ENCODE measurements around the gene BRCA1. TPM values are rescaled to one million over a fixed set of nuclear protein-coding genes. Genes with fewer than 3 reads are reported as not detected.

BRCA1 gene
- total RNA-seq, 4 donors from 2014 or later: 1.2 to 30.7 (median 15.4) TPM

DNA sequence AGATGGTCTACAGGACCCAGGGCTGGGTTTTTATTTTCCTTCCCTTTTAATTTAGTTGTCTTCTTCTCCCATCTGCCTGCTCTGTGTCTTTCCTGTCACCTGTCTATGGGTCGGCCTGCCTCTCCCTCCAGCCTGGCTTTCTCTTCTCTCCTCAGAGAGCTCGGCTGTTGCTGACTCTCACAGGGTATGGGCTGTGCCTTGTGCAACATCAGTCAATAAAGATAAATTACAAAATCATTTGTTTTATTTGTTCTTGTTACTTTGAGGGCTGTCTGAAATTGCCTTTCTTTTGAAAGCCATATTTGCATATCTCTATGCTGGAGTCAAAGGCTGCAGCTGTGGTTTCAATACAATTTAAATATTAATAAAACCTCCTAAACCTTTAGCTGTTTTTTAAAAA, 84.5 kb downstream of the BRCA1 start:
- no peaks in the 10 kb centered on the region for H3K36me3 ChIP-seq
- H3K27me3 ChIP-seq: no peaks in the 10 kb centered on the region

DNA sequence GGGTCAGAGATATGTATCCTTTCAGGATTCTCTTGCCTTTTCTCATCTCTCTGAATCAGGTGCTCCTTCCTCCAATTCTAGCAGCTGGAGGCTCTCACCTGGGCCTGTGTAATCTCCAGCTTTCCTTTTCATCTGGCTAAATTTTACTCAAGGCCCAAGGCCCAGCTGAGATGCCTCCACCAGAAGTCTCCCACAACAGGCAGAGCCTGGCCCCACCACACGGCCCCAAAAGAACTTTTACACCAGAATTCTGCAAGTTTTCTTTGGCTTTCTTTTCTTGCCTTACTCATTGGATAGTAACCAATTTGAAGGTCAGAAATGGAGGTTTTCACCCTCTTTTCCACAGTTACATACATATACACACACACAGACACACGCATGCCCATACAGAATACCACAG, 85.5 kb downstream of the BRCA1 start:
- H3K4me3 ChIP-seq: no peak overlapping the region
- no peaks in the 10 kb centered on the region for H3K9me3 ChIP-seq
- no peak for DNase-seq
- no peaks in the 10 kb centered on the region for H3K27me3 ChIP-seq
- H3K4me1 ChIP-seq: no peaks in the 10 kb centered on the region
- no peak overlapping the region for H3K27ac ChIP-seq
- intact Hi-C loops (cut with DNase I; ENCODE audit: low total_unique reads): no loop called here
- no peaks in the 10 kb centered on the region for H3K36me3 ChIP-seq
- TF ChIP-seq POLR2A (IDR thresholded peaks at IDR 0.05): no peak
- TF ChIP-seq, protein P1, sequence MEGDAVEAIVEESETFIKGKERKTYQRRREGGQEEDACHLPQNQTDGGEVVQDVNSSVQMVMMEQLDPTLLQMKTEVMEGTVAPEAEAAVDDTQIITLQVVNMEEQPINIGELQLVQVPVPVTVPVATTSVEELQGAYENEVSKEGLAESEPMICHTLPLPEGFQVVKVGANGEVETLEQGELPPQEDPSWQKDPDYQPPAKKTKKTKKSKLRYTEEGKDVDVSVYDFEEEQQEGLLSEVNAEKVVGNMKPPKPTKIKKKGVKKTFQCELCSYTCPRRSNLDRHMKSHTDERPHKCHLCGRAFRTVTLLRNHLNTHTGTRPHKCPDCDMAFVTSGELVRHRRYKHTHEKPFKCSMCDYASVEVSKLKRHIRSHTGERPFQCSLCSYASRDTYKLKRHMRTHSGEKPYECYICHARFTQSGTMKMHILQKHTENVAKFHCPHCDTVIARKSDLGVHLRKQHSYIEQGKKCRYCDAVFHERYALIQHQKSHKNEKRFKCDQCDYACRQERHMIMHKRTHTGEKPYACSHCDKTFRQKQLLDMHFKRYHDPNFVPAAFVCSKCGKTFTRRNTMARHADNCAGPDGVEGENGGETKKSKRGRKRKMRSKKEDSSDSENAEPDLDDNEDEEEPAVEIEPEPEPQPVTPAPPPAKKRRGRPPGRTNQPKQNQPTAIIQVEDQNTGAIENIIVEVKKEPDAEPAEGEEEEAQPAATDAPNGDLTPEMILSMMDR (IDR thresholded peaks at IDR 0.05): no peak

More for the DNA sequence above, 84.5 kb downstream of the BRCA1 start:
- Histone ChIP-seq H3K4me1 (no peaks in the 10 kb centered on the region), H3K4me3 (no peak overlapping the region), H3K9me3 (no peaks in the 10 kb centered on the region), H3K27ac (no peak overlapping the region)
- no peak for DNase-seq
- TF ChIP-seq POLR2A (IDR thresholded peaks at IDR 0.05): no peak
- TF ChIP-seq, protein P1 (IDR thresholded peaks at IDR 0.05): no peak
- intact Hi-C loops (cut with DNase I; ENCODE audit: low total_unique reads): no loop called here

DNA sequence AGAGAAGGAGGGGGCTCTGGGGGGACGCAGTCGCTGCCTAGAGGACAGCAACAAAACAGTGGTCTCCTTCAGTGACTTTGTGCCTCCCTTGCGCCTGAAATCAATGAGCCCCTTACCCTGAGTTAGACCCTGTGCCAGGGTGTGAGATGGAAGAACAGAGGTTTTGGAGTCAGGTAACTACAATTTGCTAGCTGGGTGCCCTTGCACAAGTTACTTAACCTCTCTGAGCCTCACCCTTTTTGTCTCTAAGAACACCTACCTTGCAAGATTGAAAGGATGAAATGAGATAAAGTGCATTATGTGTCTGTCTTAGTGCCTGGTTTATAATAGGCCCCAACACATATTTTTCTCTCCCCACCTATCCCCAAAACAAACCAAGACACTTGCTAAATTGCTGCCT, 90.3 kb downstream of the BRCA1 start:
- Histone ChIP-seq H3K4me3 (no peak overlapping the region), H3K27ac (no peak overlapping the region), H3K36me3 (no peaks in the 10 kb centered on the region), H3K4me1 (no peaks in the 10 kb centered on the region), H3K9me3 (no peaks in the 10 kb centered on the region), H3K27me3 (no peaks in the 10 kb centered on the region)
- no peak for TF ChIP-seq POLR2A (IDR thresholded peaks at IDR 0.05)
- TF ChIP-seq, protein P1 (IDR thresholded peaks at IDR 0.05): no peak
- DNase-seq: no peak
- intact Hi-C loops (cut with DNase I; ENCODE audit: low total_unique reads): no loop called here

DNA sequence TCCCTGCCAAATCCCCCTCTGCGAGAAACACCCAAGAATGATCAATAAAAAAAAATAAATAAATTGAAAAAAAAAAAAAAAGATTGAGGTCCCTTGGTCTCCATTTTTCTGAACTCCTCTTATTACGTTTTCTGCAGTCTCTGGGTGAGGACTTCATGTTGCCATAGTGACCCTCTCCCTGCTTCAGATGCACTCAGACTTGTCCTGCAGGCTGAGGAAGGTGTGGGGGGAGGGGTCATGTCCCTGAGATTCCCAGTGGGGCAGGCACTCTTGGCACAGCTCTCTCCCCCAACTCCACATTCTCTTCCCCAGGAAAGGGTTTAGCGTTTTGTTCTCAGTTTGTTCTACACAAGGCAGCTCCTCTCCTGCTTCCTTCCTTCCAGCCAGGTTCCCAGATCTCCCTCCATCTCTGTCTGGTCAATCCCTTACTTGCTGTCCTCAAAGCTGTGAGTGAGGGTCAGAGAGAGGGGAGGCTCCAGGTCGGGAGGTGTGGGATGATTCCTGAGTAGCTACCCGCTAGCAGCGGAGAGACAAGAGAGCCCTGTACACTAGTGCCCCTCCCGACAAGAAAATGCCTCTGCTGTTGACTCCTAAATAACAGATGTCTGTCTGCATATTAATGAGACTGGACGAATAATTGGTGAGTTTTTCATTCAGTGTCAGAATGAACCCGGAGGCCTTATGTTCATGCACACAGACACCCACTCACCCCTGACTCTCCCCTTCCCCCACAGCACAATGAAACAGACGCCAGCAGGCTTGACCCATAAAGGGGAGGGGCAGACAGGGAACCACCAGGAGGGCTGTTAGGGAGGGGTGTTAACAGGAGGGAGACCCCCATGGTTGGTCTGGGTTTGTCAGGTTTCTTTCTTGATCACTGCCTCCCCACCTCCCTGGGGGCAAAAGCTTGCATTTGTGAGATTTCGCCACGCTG, 90.9 kb downstream of the BRCA1 start:
- Histone ChIP-seq H3K27ac (no peak overlapping the region), H3K9me3 (no peaks in the 10 kb centered on the region), H3K4me3 (no peak overlapping the region), H3K36me3 (no peaks in the 10 kb centered on the region), H3K27me3 (no peaks in the 10 kb centered on the region), H3K4me1 (no peaks in the 10 kb centered on the region)
- DNase-seq: no peak
- TF ChIP-seq, protein P1 (IDR thresholded peaks at IDR 0.05): no peak
- TF ChIP-seq POLR2A (IDR thresholded peaks at IDR 0.05): no peak
- intact Hi-C loops (cut with DNase I; ENCODE audit: low total_unique reads): no loop called here

DNA sequence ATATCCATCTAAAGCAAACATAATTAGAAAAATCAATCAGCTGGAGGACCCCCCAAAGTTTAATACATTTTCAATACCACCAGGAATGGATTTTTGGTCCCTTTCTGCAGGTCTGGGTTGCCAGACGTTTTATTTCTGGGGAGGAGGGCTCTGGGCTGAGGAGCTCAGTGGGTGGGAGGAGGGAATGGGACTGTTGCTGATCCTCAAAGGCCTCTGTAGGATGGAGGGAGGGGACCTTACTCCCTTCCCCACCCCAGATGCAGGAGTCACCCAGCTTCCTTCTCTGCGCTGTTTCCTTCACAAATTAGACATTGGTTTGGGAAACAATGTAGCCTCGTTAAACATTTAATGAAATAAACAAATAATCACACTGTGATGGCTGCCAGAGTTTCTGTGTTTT, 93.5 kb downstream of the BRCA1 start:
- no peak overlapping the region for H3K4me3 ChIP-seq
- intact Hi-C loops (cut with DNase I; ENCODE audit: low total_unique reads): no loop called here
- no peak for DNase-seq
- no peak overlapping the region for H3K27ac ChIP-seq
- TF ChIP-seq, protein P1 (IDR thresholded peaks at IDR 0.05): no peak
- TF ChIP-seq POLR2A (IDR thresholded peaks at IDR 0.05): no peak
- no peaks in the 10 kb centered on the region for H3K9me3 ChIP-seq
- no peaks in the 10 kb centered on the region for H3K4me1 ChIP-seq
- no peaks in the 10 kb centered on the region for H3K27me3 ChIP-seq
- no peaks in the 10 kb centered on the region for H3K36me3 ChIP-seq

Data from uterus (tissue), 4 donors.